Measurements from ENCODE around the gene CYB5D1.

Gene CYB5D1

GRCh38 chr17:7843536-7844291 is 14.1 kb upstream of the CYB5D1 start:
- no peaks in the 10 kb centered on the region for H3K9me2 ChIP-seq (replicated peaks; ENCODE audit: insufficient read depth, low read length)
- TF ChIP-seq, protein P1, sequence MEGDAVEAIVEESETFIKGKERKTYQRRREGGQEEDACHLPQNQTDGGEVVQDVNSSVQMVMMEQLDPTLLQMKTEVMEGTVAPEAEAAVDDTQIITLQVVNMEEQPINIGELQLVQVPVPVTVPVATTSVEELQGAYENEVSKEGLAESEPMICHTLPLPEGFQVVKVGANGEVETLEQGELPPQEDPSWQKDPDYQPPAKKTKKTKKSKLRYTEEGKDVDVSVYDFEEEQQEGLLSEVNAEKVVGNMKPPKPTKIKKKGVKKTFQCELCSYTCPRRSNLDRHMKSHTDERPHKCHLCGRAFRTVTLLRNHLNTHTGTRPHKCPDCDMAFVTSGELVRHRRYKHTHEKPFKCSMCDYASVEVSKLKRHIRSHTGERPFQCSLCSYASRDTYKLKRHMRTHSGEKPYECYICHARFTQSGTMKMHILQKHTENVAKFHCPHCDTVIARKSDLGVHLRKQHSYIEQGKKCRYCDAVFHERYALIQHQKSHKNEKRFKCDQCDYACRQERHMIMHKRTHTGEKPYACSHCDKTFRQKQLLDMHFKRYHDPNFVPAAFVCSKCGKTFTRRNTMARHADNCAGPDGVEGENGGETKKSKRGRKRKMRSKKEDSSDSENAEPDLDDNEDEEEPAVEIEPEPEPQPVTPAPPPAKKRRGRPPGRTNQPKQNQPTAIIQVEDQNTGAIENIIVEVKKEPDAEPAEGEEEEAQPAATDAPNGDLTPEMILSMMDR (IDR thresholded peaks at IDR 0.05; ENCODE audit: insufficient read depth, low read length, poor library complexity, severe bottlenecking): no peak
- TF ChIP-seq EZH2phosphoT487 (conservative IDR thresholded peaks at IDR 0.05; ENCODE audit: low read length): no peak
- H3F3A ChIP-seq (ENCODE audit: insufficient read depth): peaks cover 36% of the 10 kb centered on the region
- no peaks in the 10 kb centered on the region for H3K36me3 ChIP-seq (ENCODE audit: low read length)
- peaks cover 17% of the 10 kb centered on the region; the same call in 1 of the 2 replicates for H3K79me2 ChIP-seq (ENCODE audit: insufficient read depth, low read length)
- H3K9me3 ChIP-seq (ENCODE audit: insufficient read depth, low read length): no peaks in the 10 kb centered on the region
- H3K27ac ChIP-seq (ENCODE audit: low read depth, low read length): peak overlapping the region; percentile 94
- H3K27me3 ChIP-seq (ENCODE audit: low read length): no peaks in the 10 kb centered on the region
- H3K4me3 ChIP-seq (ENCODE audit: insufficient read depth, low read length, poor library complexity, severe bottlenecking): peak overlapping the region; percentile 76
- peak overlapping the region; percentile 57 for H2AFZ ChIP-seq (ENCODE audit: low read depth, low read length, severe bottlenecking)
- peak overlapping the region; percentile 92 for H3K4me2 ChIP-seq (ENCODE audit: low read depth, low read length, poor library complexity, severe bottlenecking)
- peak overlapping the region; percentile 80 for H3K9ac ChIP-seq (ENCODE audit: low read length)
- H4K20me1 ChIP-seq (ENCODE audit: low read depth, low read length): no peaks in the 10 kb centered on the region

- TF ChIP-seq, protein P1 (IDR thresholded peaks at IDR 0.05; ENCODE audit: insufficient read depth, low read length, poor library complexity, severe bottlenecking): no peak
- TF ChIP-seq EZH2phosphoT487 (conservative IDR thresholded peaks at IDR 0.05; ENCODE audit: low read length): no peak
- peaks cover 32% of the 10 kb centered on the region for H3F3A ChIP-seq (ENCODE audit: insufficient read depth)
- no peaks in the 10 kb centered on the region for H3K9me3 ChIP-seq (ENCODE audit: insufficient read depth, low read length)
- no peaks in the 10 kb centered on the region for H4K20me1 ChIP-seq (ENCODE audit: low read depth, low read length)
- H3K79me2 ChIP-seq (ENCODE audit: insufficient read depth, low read length): peaks cover 17% of the 10 kb centered on the region; the same call in 1 of the 2 replicates
- peak overlapping the region; percentile 80 for H3K9ac ChIP-seq (ENCODE audit: low read length)
- peak overlapping the region; percentile 94 for H3K27ac ChIP-seq (ENCODE audit: low read depth, low read length)
- peak overlapping the region; percentile 76 for H3K4me3 ChIP-seq (ENCODE audit: insufficient read depth, low read length, poor library complexity, severe bottlenecking)
- no peak overlapping the region for H2AFZ ChIP-seq (ENCODE audit: low read depth, low read length, severe bottlenecking)
- no peaks in the 10 kb centered on the region for H3K27me3 ChIP-seq (ENCODE audit: low read length)
- H3K36me3 ChIP-seq (ENCODE audit: low read length): no peaks in the 10 kb centered on the region
- H3K9me2 ChIP-seq (replicated peaks; ENCODE audit: insufficient read depth, low read length): no peaks in the 10 kb centered on the region
- H3K4me2 ChIP-seq (ENCODE audit: low read depth, low read length, poor library complexity, severe bottlenecking): peak overlapping the region; percentile 92
These were observed 13.3 kb upstream of the CYB5D1 start for GRCh38 chr17:7844292-7845154.

DNA sequence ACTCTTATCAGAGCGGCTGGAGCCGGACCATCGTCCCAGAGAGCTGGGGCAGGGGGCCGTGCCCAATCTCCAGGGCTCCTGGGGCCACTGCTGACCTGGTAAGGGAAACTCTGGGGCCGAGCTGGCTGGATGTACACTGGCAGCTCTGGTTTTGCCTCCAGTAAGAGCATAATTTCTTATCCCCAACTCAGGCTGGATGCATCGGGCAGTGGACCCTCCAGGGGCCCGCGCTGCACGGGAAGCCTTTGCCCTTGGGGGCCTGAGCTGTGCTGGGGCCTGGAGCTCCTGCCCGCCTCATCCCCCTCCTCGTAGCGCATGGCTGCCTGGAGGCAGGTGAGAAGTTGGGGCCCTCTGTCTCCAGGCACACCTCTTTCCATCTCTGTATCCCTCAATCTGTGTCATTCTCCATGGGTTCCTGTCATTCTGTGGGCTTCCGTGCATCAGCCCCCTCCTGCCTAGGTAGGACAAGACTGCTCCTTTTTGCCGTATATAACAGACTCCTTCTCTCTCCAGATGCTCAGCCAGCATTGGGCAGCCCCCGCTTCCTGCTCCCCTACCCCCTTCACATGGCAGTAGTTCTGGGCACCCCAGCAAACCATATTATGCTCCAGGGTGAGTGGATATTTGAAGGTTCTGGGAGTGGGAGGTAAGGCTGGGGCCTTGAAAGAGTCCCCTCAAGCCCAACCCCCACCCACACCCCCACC is 12.3 kb upstream of the CYB5D1 start:
- Histone ChIP-seq H3K4me3 (ENCODE audit: insufficient read depth, low read length, poor library complexity, severe bottlenecking) (peak overlapping the region; percentile 76), H3K27me3 (ENCODE audit: low read length) (no peaks in the 10 kb centered on the region), H3K9me2 (replicated peaks; ENCODE audit: insufficient read depth, low read length) (no peaks in the 10 kb centered on the region), H3K36me3 (ENCODE audit: low read length) (no peaks in the 10 kb centered on the region), H3K27ac (ENCODE audit: low read depth, low read length) (peak overlapping the region; percentile 22), H2AFZ (ENCODE audit: low read depth, low read length, severe bottlenecking) (no peak overlapping the region), H3K79me2 (ENCODE audit: insufficient read depth, low read length) (peaks cover 17% of the 10 kb centered on the region; the same call in 1 of the 2 replicates), H3K4me2 (ENCODE audit: low read depth, low read length, poor library complexity, severe bottlenecking) (peak overlapping the region; percentile 92), H4K20me1 (ENCODE audit: low read depth, low read length) (no peaks in the 10 kb centered on the region), H3K9me3 (ENCODE audit: insufficient read depth, low read length) (no peaks in the 10 kb centered on the region), H3K9ac (ENCODE audit: low read length) (peak overlapping the region; percentile 80), H3F3A (ENCODE audit: insufficient read depth) (peaks cover 32% of the 10 kb centered on the region)
- TF ChIP-seq, protein P1 (IDR thresholded peaks at IDR 0.05; ENCODE audit: insufficient read depth, low read length, poor library complexity, severe bottlenecking): no peak
- no peak for TF ChIP-seq EZH2phosphoT487 (conservative IDR thresholded peaks at IDR 0.05; ENCODE audit: low read length)
